GM12878 (cell line): ENCODE measurements around the gene WDTC1. TPM values are rescaled to one million over a fixed set of nuclear protein-coding genes. Genes with fewer than 3 reads are reported as not detected.

ENCODE experiments used
- CREB1 ChIP-seq: IDR thresholded peaks from 2 replicates; pipeline ENCODE4 v1.6.1; 2012; ENCODE audit warnings: low read depth, mild to moderate bottlenecking, inconsistent platforms
- NFYA ChIP-seq: IDR thresholded peaks from 2 replicates; pipeline ENCODE4 v1.6.1; 2011; ENCODE audit warnings: low read depth, mild to moderate bottlenecking, low read length, improper control_type of control experiment, borderline replicate concordance
- NR2F1 ChIP-seq: fragments of 450-650 bp; conservative IDR thresholded peaks from 2 replicates; pipeline ENCODE4 v1.6.1; 2017; ENCODE audit warnings: mild to moderate bottlenecking
- PBX3 ChIP-seq: IDR thresholded peaks from 2 replicates; pipeline ENCODE4 v1.6.1; 2011; ENCODE audit warnings: mild to moderate bottlenecking, low read depth, low read length, moderate library complexity; ENCODE audit not compliant: insufficient replicate concordance
- REST ChIP-seq: IDR thresholded peaks from 2 replicates; pipeline ENCODE4 v1.6.1; 2012; ENCODE audit warnings: mild to moderate bottlenecking, low read depth, low read length
- SP1 ChIP-seq: IDR thresholded peaks from one replicate; pipeline ENCODE4 v1.6.1; 2011; ENCODE audit warnings: low read depth, low read length
- ZNF217 ChIP-seq: fragments of 450-650 bp; IDR thresholded peaks from 2 replicates; pipeline ENCODE4 v1.6.1; 2017; ENCODE audit warnings: antibody characterized with exemption, mild to moderate bottlenecking
- polyA plus RNA-seq, 11 experiments: library from polyadenylated mRNA; depleted of rRNA in 4 of 11; unstranded in 6 of 11; stranded (reverse) in 5 of 11; fragments of >200 nt; fragmentation: Nextera tagmentation in 4 of 11; fragmentation: Illumina TruSeq in 1 of 11; extraction: Ambion mirVana in 4 of 11; extraction: Trizol in 1 of 11; gene quantifications; 1 replicate in 1 of 11; 2 replicates in 10 of 11; pipeline versions ENCODE4 v1.2.1 to v1.2.3, GENCODE V29; 2011 to 2016; ENCODE audit warnings: inconsistent platforms in 2 of 11, missing spikeins in 2 of 11, low read depth in 1 of 11
- total RNA-seq, 4 experiments: library from RNA; depleted of rRNA in 3 of 4; stranded (reverse); fragments of >200 nt in 3 of 4; fragmentation: Illumina TruSeq in 1 of 4; extraction: Trizol in 1 of 4; gene quantifications; 2 replicates each; pipeline versions ENCODE4 v1.2.1 to v1.2.3, GENCODE V29; 2013 to 2021

Gene WDTC1
- total and polyA plus RNA-seq, 10 of the 15 experiments (the other 5 are each of a cell fraction or from before 2014, with no cell fraction given): 0.21 to 28.7 (median 7.6) TPM

- TF ChIP-seq NFYA: no peak
- TF ChIP-seq PBX3: no peak
- no peak for TF ChIP-seq NR2F1
- no peak for TF ChIP-seq SP1
- no peak for TF ChIP-seq ZNF217
- TF ChIP-seq REST: no peak
- TF ChIP-seq CREB1: no peak
Measured at GRCh38 chr1:27318596-27318995, 84.2 kb downstream of the WDTC1 start (continued).
